HG03354 (cell line): ENCODE measurements around the gene IGBP1.
"Not testable (repeated sequence)": the region's sequence is repeated elsewhere in the genome, so short reads cannot be mapped to it uniquely, and the experiment has no call there.

ENCODE experiments used
- ATAC-seq: cut with Tn5 transposase; IDR thresholded peaks from one replicate; pipeline ENCODE4 v1.9.1; 2021; ENCODE audit warnings: mild to moderate bottlenecking; ENCODE audit not compliant: unreplicated experiment, poor library complexity, severe bottlenecking

Gene IGBP1

GRCh38 chrX:70166601-70167590, 33.6 kb downstream of the IGBP1 start:
- no peak for ATAC-seq

GRCh38 chrX:70168238-70169188, 35.3 kb downstream of the IGBP1 start:
- no peak for ATAC-seq

GRCh38 chrX:70169281-70169680, 36.0 kb downstream of the IGBP1 start:
- no peak for ATAC-seq

- ATAC-seq: no peak
Measured at GRCh38 chrX:70171624-70172023, 38.4 kb downstream of the IGBP1 start.

GRCh38 chrX:70172221-70172620, 39.0 kb downstream of the IGBP1 start:
- no peak for ATAC-seq

GRCh38 chrX:70172964-70173363, 39.7 kb downstream of the IGBP1 start:
- ATAC-seq: no peak

- no peak for ATAC-seq
Measured at GRCh38 chrX:70174754-70175153, 41.5 kb downstream of the IGBP1 start.

GRCh38 chrX:70175338-70175737, 42.1 kb downstream of the IGBP1 start:
- ATAC-seq: no peak

- peak; percentile 80 for ATAC-seq
Measured at GRCh38 chrX:70176938-70177533, 43.8 kb downstream of the IGBP1 start, which contains the start of gene DGAT2L6. Gene DGAT2L6 (plus strand): TSS chrX:70177483. CDS start chrX:70177583, 100 bp downstream.

- ATAC-seq: no peak
Measured at GRCh38 chrX:70183091-70183490, 49.8 kb downstream of the IGBP1 start.

GRCh38 chrX:70190225-70190624, 57.0 kb downstream of the IGBP1 start:
- no peak for ATAC-seq

GRCh38 chrX:70196961-70197720, 63.9 kb downstream of the IGBP1 start:
- ATAC-seq: peak; percentile 90

GRCh38 chrX:70201732-70202131, 68.5 kb downstream of the IGBP1 start:
- no peak for ATAC-seq

GRCh38 chrX:70208479-70208878, 75.2 kb downstream of the IGBP1 start:
- no peak for ATAC-seq

- ATAC-seq: not testable (repeated sequence)
Measured at GRCh38 chrX:70209570-70209969, 76.3 kb downstream of the IGBP1 start.
